Testis (tissue), 3 donors: ENCODE measurements around the gene ZMIZ1. TPM values are rescaled to one million over a fixed set of nuclear protein-coding genes. Genes with fewer than 3 reads are reported as not detected.
A peak's percentile ranks its signal among the peaks of the same experiment; 100 is the strongest.

Experiments
- DNase-seq: peaks from one replicate; pipeline ENCODE4 v3.0.0-alpha.2; 2019
- H3K27ac ChIP-seq, 2 donors: fragments of 200-600 bp; sonication (generic); one replicate each; pipeline ENCODE4 v1.5.1; 2019
- H3K27me3 ChIP-seq: fragments of 200-600 bp; sonication (generic); one replicate; pipeline ENCODE4 v1.5.1; 2019
- H3K36me3 ChIP-seq: fragments of 200-600 bp; sonication (generic); one replicate; pipeline ENCODE4 v1.5.1; 2017; ENCODE audit warnings: low read depth; ENCODE audit errors: missing control alignments
- H3K4me1 ChIP-seq: fragments of 200-600 bp; sonication (generic); one replicate; pipeline ENCODE4 v1.5.1; 2019
- H3K4me3 ChIP-seq, 2 donors: fragments of 200-600 bp; sonication (generic); one replicate each; pipeline ENCODE4 v1.5.1; 2017 to 2019
- H3K9me3 ChIP-seq: fragments of 200-600 bp; sonication (generic); one replicate; pipeline ENCODE4 v1.5.1; 2017
- CTCF ChIP-seq, 3 experiments: fragments of 450-650 bp in 2 of 3; fragments of 200-600 bp in 1 of 3; sonication (generic) in 1 of 3; IDR thresholded peaks; one replicate each; pipeline ENCODE4 v1.5.1; 2016 to 2019; ENCODE audit warnings: antibody characterized with exemption in 3 of 3, mild to moderate bottlenecking in 2 of 3, moderate library complexity in 1 of 3
- POLR2A ChIP-seq: fragments of 450-650 bp; IDR thresholded peaks from one replicate; pipeline ENCODE4 v1.6.1; 2017; ENCODE audit warnings: antibody characterized with exemption, mild to moderate bottlenecking, moderate library complexity
- WGBS, 2 donors: methylation state at CpG; one replicate each; pipeline ENCODE4 v1.1.5; 2018; 5-methylcytosine and 5-hydroxymethylcytosine counted together
- intact Hi-C: fragments of 100-400 bp; cut with DNase I; formaldehyde crosslinking; loops from one replicate; pipeline ENCODE4 v1.15.1; 2023; ENCODE audit warnings: low total_unique reads
- polyA plus RNA-seq: library from polyadenylated mRNA; stranded (reverse); fragments of 350-450 nt; fragmentation: Illumina TruSeq; extraction: RNeasy Lipid Tissue Mini Kit (QIAGEN cat#74804); gene quantifications from one replicate; pipeline ENCODE4 v1.2.3, GENCODE V29; 2014; ENCODE audit warnings: low read depth, low replicate concordance; ENCODE audit not compliant: insufficient read depth
- total RNA-seq, 2 donors: library from RNA; depleted of rRNA; stranded (reverse); fragments of >200 nt; gene quantifications; one replicate each; pipeline ENCODE4 v1.2.3, GENCODE V29; 2016

Gene ZMIZ1
- total and polyA plus RNA-seq, 3 donors from 2014 or later, result 15.2 to 22.0 (median 18.8) TPM

GRCh38 chr10:79360499-79361342 is 292.0 kb downstream of the ZMIZ1 start:
- TF ChIP-seq POLR2A (no peak), CTCF (IDR thresholded peaks at IDR 0.05) (no peak)
- H3K27me3 ChIP-seq, result no peaks in the 10 kb centered on the region
- no peak overlapping the region for H3K4me3 ChIP-seq
- H3K4me1 ChIP-seq, result no peaks in the 10 kb centered on the region
- no peaks in the 10 kb centered on the region for H3K36me3 ChIP-seq
- WGBS, 2 donors, result 95 to 96% methylated on average over 5 of the region's 5 CpGs
- intact Hi-C loops, result no loop called here
- H3K9me3 ChIP-seq, result no peaks in the 10 kb centered on the region
- no peak overlapping the region for H3K27ac ChIP-seq
- DNase-seq, result peak; percentile 4

GRCh38 chr10:79361726-79362397 is 293.1 kb downstream of the ZMIZ1 start:
- intact Hi-C loops, result no loop called here
- 84 to 87% methylated on average over 4 of the region's 4 CpGs for WGBS, 2 donors

More at GRCh38 chr10:79361726-79362397, 293.1 kb downstream of the ZMIZ1 start:
- no peak for TF ChIP-seq CTCF (IDR thresholded peaks at IDR 0.05)
- H3K27me3 ChIP-seq, result no peaks in the 10 kb centered on the region
- no peak overlapping the region for H3K4me3 ChIP-seq
- no peaks in the 10 kb centered on the region for H3K4me1 ChIP-seq
- DNase-seq, result no peak
- no peaks in the 10 kb centered on the region for H3K9me3 ChIP-seq
- H3K36me3 ChIP-seq, result no peaks in the 10 kb centered on the region
- H3K27ac ChIP-seq, result no peak overlapping the region
